GM10266 (cell line): ENCODE measurements around the gene CP.

Experiments
- DNase-seq: peaks from one replicate; pipeline ENCODE4 v3.0.0; 2012; ENCODE audit errors: extremely low spot score
- TF ChIP-seq, protein P1 (sequence below): IDR thresholded peaks from 2 replicates; pipeline ENCODE4 v1.5.1; 2012; ENCODE audit warnings: mild to moderate bottlenecking, low read depth; ENCODE audit not compliant: control insufficient read depth, insufficient read depth; ENCODE audit errors: missing control alignments

The CP gene

DNA sequence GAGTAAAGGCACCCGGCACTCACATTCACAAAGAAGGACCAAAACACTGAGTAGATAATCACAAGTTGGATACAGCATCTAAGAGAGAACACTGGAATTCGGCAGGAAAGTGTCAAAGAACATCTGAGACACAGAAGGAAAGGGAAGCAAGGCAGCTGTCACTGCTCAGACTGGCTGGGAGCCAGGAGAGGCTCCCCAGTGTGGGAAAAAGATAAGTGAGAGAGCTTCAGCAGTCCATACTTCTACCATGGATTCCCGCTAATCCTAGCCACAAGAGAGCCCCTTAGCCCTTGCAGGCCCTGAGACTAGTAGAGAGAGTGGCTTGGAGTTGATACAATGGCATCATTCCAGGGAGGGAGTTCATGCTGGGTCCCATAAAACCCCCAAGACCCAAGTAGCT lies 36.7 kb upstream of the CP start:
- TF ChIP-seq, protein P1, sequence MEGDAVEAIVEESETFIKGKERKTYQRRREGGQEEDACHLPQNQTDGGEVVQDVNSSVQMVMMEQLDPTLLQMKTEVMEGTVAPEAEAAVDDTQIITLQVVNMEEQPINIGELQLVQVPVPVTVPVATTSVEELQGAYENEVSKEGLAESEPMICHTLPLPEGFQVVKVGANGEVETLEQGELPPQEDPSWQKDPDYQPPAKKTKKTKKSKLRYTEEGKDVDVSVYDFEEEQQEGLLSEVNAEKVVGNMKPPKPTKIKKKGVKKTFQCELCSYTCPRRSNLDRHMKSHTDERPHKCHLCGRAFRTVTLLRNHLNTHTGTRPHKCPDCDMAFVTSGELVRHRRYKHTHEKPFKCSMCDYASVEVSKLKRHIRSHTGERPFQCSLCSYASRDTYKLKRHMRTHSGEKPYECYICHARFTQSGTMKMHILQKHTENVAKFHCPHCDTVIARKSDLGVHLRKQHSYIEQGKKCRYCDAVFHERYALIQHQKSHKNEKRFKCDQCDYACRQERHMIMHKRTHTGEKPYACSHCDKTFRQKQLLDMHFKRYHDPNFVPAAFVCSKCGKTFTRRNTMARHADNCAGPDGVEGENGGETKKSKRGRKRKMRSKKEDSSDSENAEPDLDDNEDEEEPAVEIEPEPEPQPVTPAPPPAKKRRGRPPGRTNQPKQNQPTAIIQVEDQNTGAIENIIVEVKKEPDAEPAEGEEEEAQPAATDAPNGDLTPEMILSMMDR = no peak
- no peak for DNase-seq

DNA sequence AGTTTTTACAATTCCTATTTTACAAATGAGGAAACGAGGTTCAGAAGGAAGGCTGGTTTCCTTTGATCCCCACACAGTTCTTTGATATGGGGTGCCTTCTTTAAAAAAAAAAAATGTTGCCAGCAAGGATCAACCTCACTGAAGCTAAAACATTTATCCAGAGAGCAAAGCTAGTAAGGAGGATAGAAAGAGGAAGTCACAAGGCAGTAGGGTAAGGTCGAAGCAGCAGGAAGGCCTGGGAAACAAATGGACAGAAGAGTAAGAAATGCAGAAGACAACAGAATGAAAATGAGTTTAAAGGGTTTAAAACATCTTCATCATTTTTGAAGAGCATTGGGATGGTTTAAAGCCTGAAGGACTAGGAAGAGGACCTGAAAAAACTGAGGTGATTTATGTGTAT lies 30.6 kb upstream of the CP start:
- TF ChIP-seq, protein P1 = no peak
- DNase-seq = no peak

- TF ChIP-seq, protein P1 = no peak
Measured at GRCh38 chr3:149251186-149251585, 29.6 kb upstream of the CP start.

DNA sequence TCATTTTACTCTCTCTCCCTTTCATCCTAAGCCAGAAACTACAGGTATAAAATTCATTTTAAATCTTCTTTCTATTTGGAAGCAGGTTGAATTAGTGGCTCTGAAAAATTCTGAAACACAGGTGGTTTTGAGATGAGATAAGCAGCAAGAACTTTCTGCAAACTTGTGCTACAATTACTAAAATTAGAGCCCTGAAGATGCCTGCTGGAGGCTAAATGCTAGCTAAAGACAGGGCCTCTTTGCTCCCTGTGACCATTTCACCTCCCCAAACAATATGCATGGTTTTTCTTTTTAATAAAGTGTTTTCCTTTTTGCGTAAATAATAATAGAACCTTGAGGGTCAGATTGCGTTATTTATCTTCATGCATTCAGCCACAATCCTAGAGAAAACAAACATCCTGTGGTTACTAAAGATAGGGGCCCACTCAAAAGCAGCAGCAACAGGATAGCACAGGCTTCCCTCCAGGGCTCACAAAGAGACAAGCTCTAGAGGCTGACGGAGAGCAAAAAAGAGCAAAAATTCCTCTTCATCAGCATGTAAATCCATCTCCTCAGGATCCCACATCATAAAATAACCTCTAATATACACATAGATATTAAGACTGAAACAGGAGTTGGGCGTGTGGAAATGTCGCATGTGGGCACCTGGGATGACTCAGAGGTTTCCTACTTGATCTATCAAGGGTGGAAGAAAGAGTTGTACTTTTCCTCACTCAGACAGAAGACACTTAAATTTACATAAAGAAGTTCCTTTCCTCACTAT lies 26.5 kb upstream of the CP start:
- TF ChIP-seq, protein P1 = no peak
- DNase-seq = peak; percentile 15

More at GRCh38 chr3:149251186-149251585, 29.6 kb upstream of the CP start:
- no peak for DNase-seq

DNA sequence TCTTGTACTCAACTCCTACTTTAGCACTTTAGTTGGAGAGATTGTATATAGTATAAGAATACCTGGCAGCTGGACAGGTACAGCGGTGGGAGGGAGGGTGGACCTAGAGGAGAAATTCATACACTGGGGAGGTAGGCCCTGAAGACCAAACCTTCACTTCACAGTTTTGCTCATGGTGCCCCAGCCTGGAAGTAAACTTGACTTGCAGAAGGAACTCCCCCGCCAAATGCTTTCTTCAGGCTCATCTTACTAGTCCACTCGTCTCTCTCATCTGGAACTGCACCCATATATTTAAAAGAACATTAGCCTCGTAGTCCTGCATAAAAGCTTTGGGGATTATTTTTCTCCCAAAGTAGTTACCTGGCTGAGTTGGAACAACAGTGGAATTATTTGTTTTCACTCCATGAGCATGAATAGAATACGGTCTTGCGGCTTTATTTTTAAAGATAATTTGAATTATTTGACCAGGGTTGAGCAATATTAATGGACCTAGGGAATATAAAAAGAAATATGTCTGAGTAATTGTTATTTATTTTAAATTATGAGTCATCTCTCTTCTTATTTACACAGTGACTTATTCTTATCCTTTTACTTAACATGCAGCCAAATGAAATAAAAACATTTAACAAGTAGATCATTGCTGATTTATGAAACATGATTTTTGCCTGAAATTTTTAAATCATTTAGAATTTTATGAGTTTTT lies 25.5 kb upstream of the CP start:
- no peak for DNase-seq
- TF ChIP-seq, protein P1 = no peak

DNA sequence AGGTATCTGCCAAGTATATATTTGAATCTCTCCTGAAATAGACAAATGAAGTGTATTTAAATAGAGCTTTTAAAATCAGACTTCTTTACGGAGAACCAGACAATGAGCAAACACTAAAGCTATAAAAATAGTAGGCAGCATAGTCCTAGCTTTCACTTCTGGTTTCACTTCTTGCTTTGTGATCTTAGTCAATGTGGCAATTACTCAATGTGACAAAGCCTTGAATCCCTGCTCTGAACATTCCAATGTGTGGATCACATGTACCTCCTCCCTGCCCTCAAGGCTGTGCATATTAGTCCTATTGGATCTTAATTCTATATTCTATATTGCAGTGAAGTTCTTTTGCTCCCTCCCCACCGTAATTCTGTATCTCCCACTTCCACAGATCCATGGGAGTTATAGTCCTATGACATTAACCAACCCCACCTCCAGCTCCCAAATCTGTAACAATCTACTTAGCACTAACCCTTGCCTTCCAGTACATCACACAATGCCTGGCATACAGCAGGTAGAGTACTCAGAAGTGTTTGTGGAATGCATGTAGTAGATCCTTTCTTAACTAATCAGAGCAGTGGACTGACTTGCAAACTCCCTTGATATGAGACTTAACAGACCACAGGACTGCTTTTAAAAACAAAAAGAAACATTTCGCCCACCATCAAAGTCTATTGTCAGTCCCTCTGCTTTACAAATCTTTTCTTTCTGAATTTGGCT lies 24.3 kb upstream of the CP start:
- TF ChIP-seq, protein P1 = no peak
- peak; percentile 26 for DNase-seq

- TF ChIP-seq, protein P1 = no peak
- no peak for DNase-seq
Measured at GRCh38 chr3:149243540-149243939, 21.9 kb upstream of the CP start.
